Activated CD8-positive, alpha-beta memory T cell treated with anti-CD3 and anti-CD28 coated beads for 4 hours (primary cell): Measurements from ENCODE around the gene APLP2.

ENCODE experiments used
- DNase-seq, 2 donors: peaks; one replicate each; pipeline ENCODE4 v3.0.0-alpha.2; 2020; ENCODE audit warnings: low read depth in 2 of 2

Gene APLP2

GRCh38 chr11:130145975-130146776 is 76.5 kb downstream of the APLP2 start:
- no peak for DNase-seq

- no peak for DNase-seq
These were observed 77.1 kb downstream of the APLP2 start for GRCh38 chr11:130146796-130147195.

GRCh38 chr11:130148796-130149326 is 79.2 kb downstream of the APLP2 start:
- no peak for DNase-seq

- no peak for DNase-seq
These were observed 81.1 kb downstream of the APLP2 start for GRCh38 chr11:130150790-130151189.

- DNase-seq: no peak
These were observed 81.5 kb downstream of the APLP2 start for GRCh38 chr11:130151196-130151595.

- DNase-seq: no peak
These were observed 86.7 kb downstream of the APLP2 start for GRCh38 chr11:130156108-130157022.

- DNase-seq: no peak
These were observed 87.4 kb downstream of the APLP2 start for GRCh38 chr11:130157101-130157500.

GRCh38 chr11:130157840-130158239 is 88.1 kb downstream of the APLP2 start:
- no peak for DNase-seq

- no peak for DNase-seq
These were observed 89.4 kb downstream of the APLP2 start for GRCh38 chr11:130159139-130159538.

- DNase-seq: no peak
These were observed 90.2 kb downstream of the APLP2 start, which contains the start of gene ST14 for GRCh38 chr11:130159657-130160497. ST14 (plus strand) TSS chr11:130159782; CDS start chr11:130159980, 198 bp downstream.

- no peak for DNase-seq
These were observed 90.9 kb downstream of the APLP2 start for GRCh38 chr11:130160498-130161155.

GRCh38 chr11:130161441-130162145 is 91.9 kb downstream of the APLP2 start:
- no peak for DNase-seq

GRCh38 chr11:130162733-130163132 is 93.0 kb downstream of the APLP2 start:
- DNase-seq: no peak

- no peak for DNase-seq
These were observed 93.9 kb downstream of the APLP2 start for GRCh38 chr11:130163346-130164220.

- no peak for DNase-seq
These were observed 94.5 kb downstream of the APLP2 start for GRCh38 chr11:130164221-130164570.

GRCh38 chr11:130165601-130166456 is 96.1 kb downstream of the APLP2 start:
- DNase-seq: no peak

- no peak for DNase-seq
These were observed 96.7 kb downstream of the APLP2 start for GRCh38 chr11:130166457-130166784.

- no peak for DNase-seq
These were observed 97.5 kb downstream of the APLP2 start for GRCh38 chr11:130167146-130167545.

GRCh38 chr11:130168105-130168504 is 98.4 kb downstream of the APLP2 start:
- DNase-seq: no peak
